Adrenal gland (tissue), 12 donors: ENCODE results near the gene MYO9B. TPM values are rescaled to one million over a fixed set of nuclear protein-coding genes. Genes with fewer than 3 reads are reported as not detected.

Experiments
- DNase-seq, 7 donors: peaks; one replicate each; pipeline ENCODE4 v3.0.0-alpha.2; 2019 to 2020
- H3K27ac ChIP-seq, 5 donors: fragments of 200-600 bp; sonication (generic) in 4 of 5; 1 replicate in 3 of 5; 2 replicates in 2 of 5; pipeline versions ENCODE4 v1.5.1 to v1.8.0; 2016 to 2020; ENCODE audit warnings: mild to moderate bottlenecking in 1 of 5
- H3K27me3 ChIP-seq: fragments of 200-600 bp; 2 replicates; pipeline ENCODE4 v1.8.0; 2021
- H3K36me3 ChIP-seq, 2 donors: fragments of 200-600 bp; replicated peaks in 1 of 2; 1 replicate in 1 of 2; 2 replicates in 1 of 2; pipeline versions ENCODE4 v1.5.1 to v1.8.0; 2018 to 2022
- H3K4me1 ChIP-seq, 2 donors: fragments of 200-600 bp; replicated peaks in 1 of 2; 1 replicate in 1 of 2; 2 replicates in 1 of 2; pipeline versions ENCODE4 v1.5.1 to v1.8.0; 2018 to 2021
- H3K4me3 ChIP-seq, 4 donors: fragments of 200-600 bp; sonication (generic) in 3 of 4; one replicate each; pipeline ENCODE4 v1.5.1; 2016 to 2018
- H3K9me3 ChIP-seq, 3 donors: fragments of 200-600 bp; sonication (generic) in 1 of 3; replicated peaks in 1 of 3; 1 replicate in 2 of 3; 2 replicates in 1 of 3; pipeline versions ENCODE4 v1.5.1 to v1.8.0; 2016 to 2021
- CTCF ChIP-seq, 6 experiments: fragments of 450-650 bp in 4 of 6; fragments of 200-600 bp in 2 of 6; sonication (generic) in 1 of 6; IDR thresholded peaks; 1 replicate in 5 of 6; 2 replicates in 1 of 6; pipeline versions ENCODE4 v1.5.1 to v1.8.0; 2016 to 2021; ENCODE audit warnings: antibody characterized with exemption in 6 of 6, mild to moderate bottlenecking in 2 of 6, moderate library complexity in 1 of 6
- POLR2A ChIP-seq, 2 donors: fragments of 450-650 bp; IDR thresholded peaks; one replicate each; pipeline ENCODE4 v1.6.1; 2017; ENCODE audit warnings: antibody characterized with exemption in 2 of 2, mild to moderate bottlenecking in 2 of 2, moderate library complexity in 1 of 2
- WGBS, 4 donors: extraction: QIAGEN DNeasy Blood & Tissue Kit in 2 of 4; methylation state at CpG; one replicate each; pipeline versions ENCODE4 v1.1.5 to v1.1.7; 2013 to 2017; 5-methylcytosine and 5-hydroxymethylcytosine counted together
- intact Hi-C, 2 donors: fragments of 100-400 bp; cut with DNase I; formaldehyde crosslinking; loops; one replicate each; pipeline versions ENCODE4 v1.14.1 to v1.15.0; 2022 to 2023
- polyA plus RNA-seq, 3 donors: library from polyadenylated mRNA; stranded (reverse); fragments of 200-250 nt in 2 of 3; fragments of 350-450 nt in 1 of 3; fragmentation: Illumina TruSeq in 1 of 3; extraction: RNeasy Lipid Tissue Mini Kit (QIAGEN cat#74804) in 1 of 3; gene quantifications; one replicate each; pipeline ENCODE4 v1.2.3, GENCODE V29; 2013 to 2014
- total RNA-seq, 9 donors: library from RNA; depleted of rRNA in 4 of 9; stranded (reverse); fragments of >200 nt in 4 of 9; fragments of 120-200 nt in 1 of 9; fragmentation: NEBNext Ultra II Directional in 1 of 9; extraction: Animal tissue kit (Norgen Biotek cat#: 25700) in 1 of 9; gene quantifications; one replicate each; pipeline versions ENCODE4 v1.1.0 to v1.2.4, GENCODE V29; 2013 to 2023
- donor health status: healthy with polysubstance abuse.
- donor health status: Bipolar disorder and iron deficiency.
- donor health status: DM: yes; HTN: yes; CAD: no.
- donor health status: DM: no; HTN: no; CAD: no.
- donor health status: DM: no; HTN: no; CAD: no.
- donor health status: DM: yes; HTN: yes; CAD: no.

The MYO9B gene
- total and polyA plus RNA-seq, 12 donors = 23.6 to 236 (median 86.3) TPM

GRCh38 chr19:17125062-17125727, 49.6 kb downstream of the MYO9B start:
- WGBS, 4 donors = 68 to 74% (median 71%) methylated on average over 9 to 10 of the region's 10 CpGs
- Histone ChIP-seq H3K27ac (peak overlapping the region in 3 of 5 donors; percentile 38 to 82 (median 82)), H3K9me3 (no peaks in the 10 kb centered on the region), H3K36me3 (no peaks in the 10 kb centered on the region), H3K27me3 (no peaks in the 10 kb centered on the region), H3K4me1 (peaks cover 12 to 25% of the 10 kb centered on the region in 2 donors), H3K4me3 (no peak overlapping the region)
- TF ChIP-seq CTCF (IDR thresholded peaks at IDR 0.05) (no peak), POLR2A (IDR thresholded peaks at IDR 0.05) (no peak)
- no peak for DNase-seq
- intact Hi-C loops = no loop called here

- Histone ChIP-seq H3K27ac (peak overlapping the region in 3 of 5 donors; percentile 38 to 82 (median 82)), H3K27me3 (no peaks in the 10 kb centered on the region), H3K4me1 (peaks cover 12 to 25% of the 10 kb centered on the region in 2 donors), H3K36me3 (no peaks in the 10 kb centered on the region), H3K9me3 (no peaks in the 10 kb centered on the region), H3K4me3 (no peak overlapping the region)
- peak in 6 of 7 donors; percentile 56 to 91 (median 62) for DNase-seq
- intact Hi-C loops = no loop called here
- TF ChIP-seq POLR2A (IDR thresholded peaks at IDR 0.05) (no peak), CTCF (IDR thresholded peaks at IDR 0.05) (no peak)
- 55 to 62% (median 58%) methylated on average over 17 to 23 of the region's 23 CpGs for WGBS, 4 donors
These were observed 50.4 kb downstream of the MYO9B start for GRCh38 chr19:17125728-17126677.

- Histone ChIP-seq H3K9me3 (no peaks in the 10 kb centered on the region), H3K4me1 (peaks cover 12 to 25% of the 10 kb centered on the region in 2 donors), H3K4me3 (no peak overlapping the region), H3K27ac (no peak overlapping the region), H3K27me3 (no peaks in the 10 kb centered on the region), H3K36me3 (no peaks in the 10 kb centered on the region)
- WGBS, 4 donors = 95 to 97% (median 95%) methylated on average over 4 to 6 of the region's 6 CpGs
- intact Hi-C loops = no loop called here
- TF ChIP-seq POLR2A (IDR thresholded peaks at IDR 0.05) = no peak
- no peak for TF ChIP-seq CTCF (IDR thresholded peaks at IDR 0.05)
- DNase-seq = no peak
These were observed 52.1 kb downstream of the MYO9B start for GRCh38 chr19:17127671-17128070.

GRCh38 chr19:17128403-17128802, 52.8 kb downstream of the MYO9B start:
- intact Hi-C loops = no loop called here
- peak overlapping the region in 4 of 5 donors; percentile 1 to 73 (median 32) for H3K27ac ChIP-seq
- TF ChIP-seq POLR2A (IDR thresholded peaks at IDR 0.05) (no peak), CTCF (IDR thresholded peaks at IDR 0.05) (no peak)
- H3K27me3 ChIP-seq = no peaks in the 10 kb centered on the region
- H3K4me3 ChIP-seq = no peak overlapping the region
- H3K9me3 ChIP-seq = no peaks in the 10 kb centered on the region
- H3K36me3 ChIP-seq = no peaks in the 10 kb centered on the region
- peaks cover 12 to 25% of the 10 kb centered on the region in 2 donors for H3K4me1 ChIP-seq
- WGBS, 4 donors = 41 to 68% (median 54%) methylated on average over 5 to 12 of the region's 12 CpGs
- DNase-seq = peak in 3 of 7 donors; percentile 49 to 59 (median 55)
